PFSK-1 (cell line): Measurements from ENCODE around the gene INPP4B.

Experiments used
- FOXP2 ChIP-seq: optimal IDR thresholded peaks from 2 replicates; pipeline ENCODE3; 2011; ENCODE audit warnings: borderline replicate concordance, control low read depth, inconsistent platforms; ENCODE audit not compliant: insufficient read depth; ENCODE audit errors: extremely low read length, extremely low read depth
- POLR2AphosphoS5 ChIP-seq: IDR thresholded peaks from 2 replicates; pipeline ENCODE4 v1.6.1; 2012; ENCODE audit warnings: low read depth, mild to moderate bottlenecking, control low read depth, low read length, moderate library complexity
- SIN3A ChIP-seq: IDR thresholded peaks from 2 replicates; pipeline ENCODE4 v1.6.1; 2012; ENCODE audit warnings: mild to moderate bottlenecking, low read length, moderate library complexity, borderline replicate concordance; ENCODE audit not compliant: insufficient read depth
- TAF1 ChIP-seq: IDR thresholded peaks from 2 replicates; pipeline ENCODE4 v1.6.1; 2012; ENCODE audit warnings: low read length, control low read depth, borderline replicate concordance; ENCODE audit not compliant: insufficient read depth
- TF ChIP-seq, protein P1 (sequence below), 2 experiments: IDR thresholded peaks; 2 replicates each; pipeline versions ENCODE4 v1.6.1 to v1.8.0; 2011 to 2012; ENCODE audit warnings: low read depth in 2 of 2, low read length in 2 of 2, control low read depth in 1 of 2, inconsistent platforms in 1 of 2, mild to moderate bottlenecking in 1 of 2, moderate library complexity in 1 of 2; ENCODE audit not compliant: insufficient read depth in 1 of 2

The INPP4B gene

DNA sequence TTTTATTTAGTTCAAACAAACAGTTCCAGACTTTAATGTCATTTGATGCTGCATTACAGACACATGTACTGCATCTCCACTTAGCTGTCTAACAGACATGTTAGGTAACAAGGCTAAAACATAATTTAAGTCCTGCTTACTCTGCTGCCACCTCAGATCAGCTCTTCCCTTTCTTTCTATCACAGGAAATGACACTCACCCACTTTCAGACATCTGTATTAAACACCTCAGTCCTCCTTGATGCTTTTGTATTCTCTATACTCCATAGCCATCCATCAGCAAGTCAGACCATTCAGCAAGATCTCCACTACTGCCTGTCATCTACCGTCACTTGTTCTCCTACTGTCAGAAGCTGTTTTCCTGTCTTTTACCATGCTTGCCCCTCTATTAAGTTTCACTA is 804.3 kb downstream of the INPP4B start:
- TF ChIP-seq POLR2AphosphoS5 (no peak), SIN3A (no peak), TAF1 (no peak), FOXP2 (no peak)
- TF ChIP-seq, protein P1, sequence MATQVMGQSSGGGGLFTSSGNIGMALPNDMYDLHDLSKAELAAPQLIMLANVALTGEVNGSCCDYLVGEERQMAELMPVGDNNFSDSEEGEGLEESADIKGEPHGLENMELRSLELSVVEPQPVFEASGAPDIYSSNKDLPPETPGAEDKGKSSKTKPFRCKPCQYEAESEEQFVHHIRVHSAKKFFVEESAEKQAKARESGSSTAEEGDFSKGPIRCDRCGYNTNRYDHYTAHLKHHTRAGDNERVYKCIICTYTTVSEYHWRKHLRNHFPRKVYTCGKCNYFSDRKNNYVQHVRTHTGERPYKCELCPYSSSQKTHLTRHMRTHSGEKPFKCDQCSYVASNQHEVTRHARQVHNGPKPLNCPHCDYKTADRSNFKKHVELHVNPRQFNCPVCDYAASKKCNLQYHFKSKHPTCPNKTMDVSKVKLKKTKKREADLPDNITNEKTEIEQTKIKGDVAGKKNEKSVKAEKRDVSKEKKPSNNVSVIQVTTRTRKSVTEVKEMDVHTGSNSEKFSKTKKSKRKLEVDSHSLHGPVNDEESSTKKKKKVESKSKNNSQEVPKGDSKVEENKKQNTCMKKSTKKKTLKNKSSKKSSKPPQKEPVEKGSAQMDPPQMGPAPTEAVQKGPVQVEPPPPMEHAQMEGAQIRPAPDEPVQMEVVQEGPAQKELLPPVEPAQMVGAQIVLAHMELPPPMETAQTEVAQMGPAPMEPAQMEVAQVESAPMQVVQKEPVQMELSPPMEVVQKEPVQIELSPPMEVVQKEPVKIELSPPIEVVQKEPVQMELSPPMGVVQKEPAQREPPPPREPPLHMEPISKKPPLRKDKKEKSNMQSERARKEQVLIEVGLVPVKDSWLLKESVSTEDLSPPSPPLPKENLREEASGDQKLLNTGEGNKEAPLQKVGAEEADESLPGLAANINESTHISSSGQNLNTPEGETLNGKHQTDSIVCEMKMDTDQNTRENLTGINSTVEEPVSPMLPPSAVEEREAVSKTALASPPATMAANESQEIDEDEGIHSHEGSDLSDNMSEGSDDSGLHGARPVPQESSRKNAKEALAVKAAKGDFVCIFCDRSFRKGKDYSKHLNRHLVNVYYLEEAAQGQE (IDR thresholded peaks at IDR 0.05; ENCODE audit: insufficient read depth in 1 of 2, low read depth in 2 of 2, low read length in 2 of 2), result no peak

DNA sequence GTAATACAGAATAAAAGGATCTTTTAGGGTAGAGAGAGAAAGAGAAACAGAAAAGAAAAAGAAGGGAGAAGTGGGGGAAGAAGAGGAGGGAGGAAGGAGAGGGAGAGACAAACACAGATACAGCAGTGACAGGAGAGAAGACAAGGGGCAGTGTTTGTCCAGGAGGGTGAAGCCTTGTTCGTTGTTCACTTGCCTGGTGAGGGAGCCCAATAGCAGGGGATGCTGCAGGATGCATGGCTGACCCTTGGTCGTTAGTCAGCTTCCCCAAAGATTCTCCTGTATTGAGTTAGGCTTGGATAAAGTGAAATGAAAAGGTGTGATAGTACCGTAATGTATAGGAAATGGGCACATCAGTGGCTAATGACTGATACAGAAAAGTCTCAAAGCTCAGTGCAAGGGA is 806.1 kb downstream of the INPP4B start:
- TF ChIP-seq SIN3A, result no peak
- no peak for TF ChIP-seq TAF1
- no peak for TF ChIP-seq FOXP2
- TF ChIP-seq, protein P1 (IDR thresholded peaks at IDR 0.05; ENCODE audit: insufficient read depth in 1 of 2, low read depth in 2 of 2, low read length in 2 of 2), result no peak
- TF ChIP-seq POLR2AphosphoS5, result no peak

DNA sequence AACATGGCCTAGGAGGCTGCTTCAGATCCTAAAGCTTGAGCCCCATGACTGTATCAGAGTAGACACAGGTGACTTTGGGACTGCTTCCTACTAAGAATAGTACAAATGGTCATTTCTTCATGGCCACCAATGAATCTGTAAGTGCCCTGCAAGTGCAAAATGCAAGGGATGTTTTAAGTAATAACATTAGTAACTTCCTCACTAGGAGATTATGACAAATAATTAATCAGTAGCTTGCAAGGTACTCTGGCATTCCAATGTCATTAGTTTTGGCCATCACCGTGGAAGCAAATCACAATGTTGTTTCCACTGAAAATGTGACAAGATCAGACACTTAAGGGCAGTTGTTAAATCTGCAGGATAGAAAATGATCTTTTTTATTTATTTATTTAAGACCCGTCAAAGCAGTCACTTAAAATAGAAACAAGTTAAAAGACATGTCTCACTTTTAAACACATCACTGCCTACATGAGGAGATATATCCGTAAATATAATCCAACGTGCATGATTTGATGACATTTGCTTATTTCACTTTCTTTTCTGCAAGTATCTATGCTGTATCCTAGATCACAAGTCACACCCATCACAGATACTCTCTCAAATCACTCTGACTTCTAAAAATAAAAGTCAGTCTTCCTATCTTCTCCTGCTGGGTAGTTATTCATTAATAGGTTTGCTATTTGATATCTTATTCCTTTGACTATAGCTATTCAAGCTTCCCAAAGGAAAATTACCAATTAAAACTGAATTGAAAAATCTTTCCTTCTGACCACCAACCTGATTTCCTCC is 809.1 kb downstream of the INPP4B start:
- TF ChIP-seq FOXP2, result no peak
- TF ChIP-seq TAF1, result no peak
- no peak for TF ChIP-seq POLR2AphosphoS5
- TF ChIP-seq SIN3A, result no peak
- TF ChIP-seq, protein P1 (IDR thresholded peaks at IDR 0.05; ENCODE audit: insufficient read depth in 1 of 2, low read depth in 2 of 2, low read length in 2 of 2), result no peak

DNA sequence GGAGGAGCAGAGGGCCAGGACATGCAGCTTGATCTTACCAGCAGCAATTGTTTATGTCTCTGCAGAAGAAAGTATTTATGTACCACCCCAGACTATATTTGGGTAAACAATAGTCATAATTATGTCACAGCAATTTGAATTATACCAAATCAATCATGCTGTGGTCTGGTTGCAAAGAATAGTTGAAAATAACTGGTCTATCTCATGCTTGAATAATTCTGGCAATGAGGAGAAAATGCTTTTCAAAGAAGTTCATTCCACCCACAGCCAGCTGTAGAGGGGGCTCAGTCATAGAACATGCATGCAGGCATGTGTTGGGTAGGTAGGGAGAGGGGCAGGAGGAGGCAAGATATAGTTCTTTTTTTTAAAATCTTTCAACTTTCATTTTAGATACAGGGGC is 810.5 kb downstream of the INPP4B start:
- TF ChIP-seq, protein P1 (IDR thresholded peaks at IDR 0.05; ENCODE audit: insufficient read depth in 1 of 2, low read depth in 2 of 2, low read length in 2 of 2), result no peak
- TF ChIP-seq SIN3A (no peak), FOXP2 (no peak), TAF1 (no peak), POLR2AphosphoS5 (no peak)
